Measurements from ENCODE around the gene GLP2R. TPM values are rescaled to one million over a fixed set of nuclear protein-coding genes. Genes with fewer than 3 reads are reported as not detected.

The GLP2R gene
- total RNA-seq, 1 donor from 2014 or later = 0.25 TPM

DNA sequence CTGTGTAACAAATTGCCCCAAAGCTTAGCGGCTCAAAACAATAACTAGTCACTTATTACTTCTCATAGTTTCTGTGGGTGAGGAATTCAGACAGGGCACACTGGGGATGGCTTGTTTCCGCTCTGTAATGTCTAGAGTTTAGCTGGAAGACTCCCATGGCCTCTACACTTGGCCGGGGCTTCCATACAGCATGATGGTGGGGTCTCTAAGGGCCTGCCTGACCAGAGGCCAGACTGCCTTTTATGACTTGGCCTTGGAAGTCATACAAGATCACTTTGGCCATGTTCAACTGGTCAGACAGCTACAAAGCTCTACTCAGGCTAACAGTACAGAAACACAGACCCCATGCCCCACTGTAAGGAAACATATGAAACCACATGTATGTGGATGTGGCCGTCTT lies 8.2 kb downstream of the GLP2R start:
- H3K4me3 ChIP-seq (ENCODE audit: low read depth, low read length) = no peak overlapping the region
- DNase-seq (ENCODE audit: low read depth) = no peak
- H3K36me3 ChIP-seq (ENCODE audit: control insufficient read depth, insufficient read depth, low read length) = no peaks in the 10 kb centered on the region
- H3K27me3 ChIP-seq (ENCODE audit: control insufficient read depth, insufficient read depth, low read length) = no peaks in the 10 kb centered on the region
- TF ChIP-seq, protein P1, sequence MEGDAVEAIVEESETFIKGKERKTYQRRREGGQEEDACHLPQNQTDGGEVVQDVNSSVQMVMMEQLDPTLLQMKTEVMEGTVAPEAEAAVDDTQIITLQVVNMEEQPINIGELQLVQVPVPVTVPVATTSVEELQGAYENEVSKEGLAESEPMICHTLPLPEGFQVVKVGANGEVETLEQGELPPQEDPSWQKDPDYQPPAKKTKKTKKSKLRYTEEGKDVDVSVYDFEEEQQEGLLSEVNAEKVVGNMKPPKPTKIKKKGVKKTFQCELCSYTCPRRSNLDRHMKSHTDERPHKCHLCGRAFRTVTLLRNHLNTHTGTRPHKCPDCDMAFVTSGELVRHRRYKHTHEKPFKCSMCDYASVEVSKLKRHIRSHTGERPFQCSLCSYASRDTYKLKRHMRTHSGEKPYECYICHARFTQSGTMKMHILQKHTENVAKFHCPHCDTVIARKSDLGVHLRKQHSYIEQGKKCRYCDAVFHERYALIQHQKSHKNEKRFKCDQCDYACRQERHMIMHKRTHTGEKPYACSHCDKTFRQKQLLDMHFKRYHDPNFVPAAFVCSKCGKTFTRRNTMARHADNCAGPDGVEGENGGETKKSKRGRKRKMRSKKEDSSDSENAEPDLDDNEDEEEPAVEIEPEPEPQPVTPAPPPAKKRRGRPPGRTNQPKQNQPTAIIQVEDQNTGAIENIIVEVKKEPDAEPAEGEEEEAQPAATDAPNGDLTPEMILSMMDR (IDR thresholded peaks at IDR 0.05; ENCODE audit: insufficient read depth, low read length, poor library complexity, severe bottlenecking) = no peak

DNA sequence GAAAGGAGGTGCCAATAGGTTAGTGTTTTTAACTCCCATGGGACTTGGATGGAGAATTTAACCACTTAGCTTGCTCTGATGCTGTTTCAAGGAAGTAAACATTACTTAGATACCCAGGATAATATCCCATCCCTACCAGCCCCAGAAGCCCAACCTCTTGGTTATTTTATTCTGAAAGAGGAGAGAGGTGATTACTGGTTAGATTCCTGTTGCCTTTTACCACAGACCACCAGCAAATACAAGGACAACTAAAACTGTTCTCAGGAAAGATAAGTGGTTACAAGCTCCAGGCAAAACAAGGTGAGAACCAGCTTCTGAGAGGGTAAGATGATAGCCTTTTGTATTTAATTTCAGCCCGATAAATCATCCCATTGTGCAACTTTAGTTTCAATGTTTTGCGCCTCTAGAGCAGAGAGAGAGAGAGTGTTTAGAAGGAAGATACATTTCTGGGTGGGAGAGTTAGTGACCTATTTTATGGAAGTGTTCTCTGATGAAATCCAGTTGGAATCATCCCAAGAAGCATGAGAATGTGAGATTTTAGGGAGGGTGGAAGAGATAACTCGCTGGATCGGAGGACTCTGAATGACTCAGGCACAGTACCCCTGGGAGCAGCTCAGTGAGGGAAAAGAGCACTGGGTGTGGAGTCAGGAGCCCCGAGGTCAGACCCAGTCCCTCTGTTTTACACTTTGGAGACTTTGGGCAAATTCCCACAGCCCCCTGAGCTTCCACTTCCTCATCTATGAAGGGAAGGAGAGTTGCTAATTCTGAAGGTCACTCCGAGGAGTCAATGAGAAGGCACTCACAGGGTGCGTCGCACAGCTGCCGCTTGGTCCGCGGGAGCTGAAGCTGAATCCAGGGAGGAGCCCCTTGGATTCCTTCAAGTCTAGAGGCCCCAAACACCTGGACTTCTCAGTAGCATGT lies 12.1 kb downstream of the GLP2R start:
- TF ChIP-seq, protein P1 (IDR thresholded peaks at IDR 0.05; ENCODE audit: insufficient read depth, low read length, poor library complexity, severe bottlenecking) = no peak
- no peak for DNase-seq (ENCODE audit: low read depth)
- H3K4me3 ChIP-seq (ENCODE audit: low read depth, low read length) = no peak overlapping the region
- H3K36me3 ChIP-seq (ENCODE audit: control insufficient read depth, insufficient read depth, low read length) = no peaks in the 10 kb centered on the region
- H3K27me3 ChIP-seq (ENCODE audit: control insufficient read depth, insufficient read depth, low read length) = no peaks in the 10 kb centered on the region

DNA sequence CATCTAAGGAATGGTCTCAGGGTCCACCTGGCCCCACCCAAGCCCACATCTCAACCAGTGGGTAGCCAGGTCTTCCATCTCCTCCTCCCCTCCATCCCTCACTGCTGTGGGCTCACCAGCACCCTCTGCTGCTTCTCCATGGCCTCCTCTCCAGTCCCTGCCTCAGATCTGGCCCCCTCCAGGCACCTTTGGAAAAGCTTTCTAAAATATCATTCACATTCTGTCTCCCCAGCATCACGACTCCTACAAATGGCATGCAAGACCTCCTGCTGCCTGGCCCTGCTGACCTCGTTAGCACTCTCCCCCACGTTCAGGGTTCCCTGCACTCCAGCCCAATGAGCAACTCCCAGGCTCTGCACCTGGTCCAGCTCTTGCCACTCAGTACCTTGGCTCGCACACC lies 13.7 kb downstream of the GLP2R start:
- Histone ChIP-seq H3K27me3 (ENCODE audit: control insufficient read depth, insufficient read depth, low read length) (no peaks in the 10 kb centered on the region), H3K4me3 (ENCODE audit: low read depth, low read length) (no peak overlapping the region), H3K36me3 (ENCODE audit: control insufficient read depth, insufficient read depth, low read length) (no peaks in the 10 kb centered on the region)
- DNase-seq (ENCODE audit: low read depth) = no peak
- TF ChIP-seq, protein P1 (IDR thresholded peaks at IDR 0.05; ENCODE audit: insufficient read depth, low read length, poor library complexity, severe bottlenecking) = peak; percentile 34

DNA sequence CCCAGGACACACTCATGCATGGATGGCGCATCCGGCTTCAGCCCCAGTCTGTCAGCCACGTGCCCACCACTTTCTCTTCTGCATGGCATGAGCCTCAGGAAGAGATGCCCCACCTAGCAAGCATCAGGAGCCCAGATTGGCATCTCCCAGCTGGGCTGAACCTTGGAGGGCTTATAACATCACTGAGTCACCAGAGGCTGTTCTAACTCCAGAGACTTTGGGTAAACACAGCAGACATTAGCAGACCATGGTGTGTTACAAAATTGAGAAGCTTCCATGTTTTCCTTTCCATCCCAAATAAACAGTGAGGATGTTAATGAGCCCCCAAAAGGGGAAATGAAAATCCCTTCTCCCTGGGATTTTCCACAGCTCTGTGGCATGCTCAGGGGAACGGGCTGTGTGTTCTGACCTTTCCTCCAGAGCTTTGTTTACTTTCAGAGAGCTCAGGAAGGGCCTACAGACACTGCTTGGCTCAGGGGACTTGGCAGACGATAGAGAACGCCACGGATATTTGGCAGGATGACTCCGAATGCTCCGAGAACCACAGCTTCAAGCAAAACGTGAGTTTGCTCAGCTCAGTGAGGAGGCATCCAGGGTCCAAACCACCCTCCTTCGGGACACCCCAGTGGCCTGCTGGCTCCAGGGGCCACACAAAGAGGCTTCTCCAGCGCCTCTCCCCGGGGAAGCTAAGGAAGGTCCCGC lies 16.5 kb downstream of the GLP2R start:
- Histone ChIP-seq H3K36me3 (ENCODE audit: control insufficient read depth, insufficient read depth, low read length) (no peaks in the 10 kb centered on the region), H3K27me3 (ENCODE audit: control insufficient read depth, insufficient read depth, low read length) (no peaks in the 10 kb centered on the region), H3K4me3 (ENCODE audit: low read depth, low read length) (no peak overlapping the region)
- no peak for DNase-seq (ENCODE audit: low read depth)
- TF ChIP-seq, protein P1 (IDR thresholded peaks at IDR 0.05; ENCODE audit: insufficient read depth, low read length, poor library complexity, severe bottlenecking) = no peak

DNA sequence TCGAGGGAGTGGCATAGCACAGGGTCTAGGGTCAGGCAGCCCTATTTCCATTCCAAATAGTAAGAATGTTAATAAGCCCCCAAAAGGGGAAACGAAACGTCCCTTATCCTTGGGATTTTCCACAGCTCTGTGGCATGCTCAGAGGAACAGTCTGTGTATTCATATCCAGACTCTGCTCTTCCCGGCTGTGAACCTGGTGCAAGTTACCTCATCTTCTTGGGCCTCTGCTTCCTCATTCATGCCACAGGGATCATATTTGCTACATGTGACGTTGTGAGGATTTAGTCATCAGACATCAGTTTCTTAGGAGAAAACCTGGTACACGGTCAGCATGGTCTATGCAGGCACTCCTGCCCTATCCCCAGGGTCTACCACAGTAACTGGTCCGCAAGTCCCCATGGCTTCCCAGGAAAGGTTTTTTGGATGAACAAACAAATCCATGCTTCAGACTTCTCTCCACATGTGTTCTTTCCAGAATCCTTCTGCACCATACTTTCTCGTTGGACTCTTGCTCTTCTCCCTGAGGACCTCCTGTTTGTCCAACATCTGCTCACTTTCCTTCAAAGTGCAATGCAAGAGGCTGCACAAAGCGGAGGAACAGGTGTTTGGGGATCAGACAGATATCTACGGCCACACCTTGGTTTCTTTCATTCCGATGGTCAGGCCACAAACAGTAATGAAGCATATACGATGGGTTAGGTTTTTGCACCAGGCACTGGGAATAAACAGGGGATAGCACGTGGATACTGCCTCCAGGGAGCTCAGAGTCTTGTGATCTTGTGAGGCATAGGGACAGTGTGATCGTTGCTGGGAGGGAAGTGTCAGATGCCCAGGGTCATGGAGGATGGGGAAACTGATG lies 17.7 kb downstream of the GLP2R start:
- H3K36me3 ChIP-seq (ENCODE audit: control insufficient read depth, insufficient read depth, low read length) = no peaks in the 10 kb centered on the region
- no peaks in the 10 kb centered on the region for H3K27me3 ChIP-seq (ENCODE audit: control insufficient read depth, insufficient read depth, low read length)
- H3K4me3 ChIP-seq (ENCODE audit: low read depth, low read length) = no peak overlapping the region
- TF ChIP-seq, protein P1 (IDR thresholded peaks at IDR 0.05; ENCODE audit: insufficient read depth, low read length, poor library complexity, severe bottlenecking) = no peak
- DNase-seq (ENCODE audit: low read depth) = no peak
